NCI-H2196 treated with DMSO at 0.1 percent for 48 hours (cell line): ENCODE data around the gene LPAR1.
"Not testable (repeated sequence)": the region's sequence is repeated elsewhere in the genome, so short reads cannot be mapped to it uniquely, and the experiment has no call there.

Source experiments
- DNase-seq: peaks from one replicate; lab custom pipeline; 2025; ENCODE audit not compliant: unreplicated experiment; lab: John Stamatoyannopoulos, UW

Gene LPAR1

GRCh38 chr9:110828264-110828663 lies 210.0 kb downstream of the LPAR1 start:
- DNase-seq = no peak

DNA sequence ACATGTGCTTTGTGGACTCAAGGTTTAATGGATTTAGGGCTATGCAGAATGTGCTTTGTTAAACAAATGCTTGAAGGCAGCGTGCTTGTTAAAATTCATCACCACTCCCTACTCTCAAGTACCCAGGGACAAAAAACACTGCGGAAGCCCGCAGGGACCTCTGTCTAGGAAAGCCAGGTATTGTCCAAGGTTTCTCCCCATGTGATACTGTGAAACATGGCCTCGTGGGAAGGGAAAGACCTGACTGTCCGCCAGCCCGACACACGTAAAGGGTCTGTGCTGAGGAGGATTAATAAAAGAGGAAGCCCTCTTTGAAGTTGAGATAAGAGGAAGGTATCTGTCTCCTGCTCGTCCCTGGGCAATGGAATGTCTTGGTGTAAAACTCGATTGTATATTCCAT lies 211.9 kb downstream of the LPAR1 start:
- not testable (repeated sequence) for DNase-seq

DNA sequence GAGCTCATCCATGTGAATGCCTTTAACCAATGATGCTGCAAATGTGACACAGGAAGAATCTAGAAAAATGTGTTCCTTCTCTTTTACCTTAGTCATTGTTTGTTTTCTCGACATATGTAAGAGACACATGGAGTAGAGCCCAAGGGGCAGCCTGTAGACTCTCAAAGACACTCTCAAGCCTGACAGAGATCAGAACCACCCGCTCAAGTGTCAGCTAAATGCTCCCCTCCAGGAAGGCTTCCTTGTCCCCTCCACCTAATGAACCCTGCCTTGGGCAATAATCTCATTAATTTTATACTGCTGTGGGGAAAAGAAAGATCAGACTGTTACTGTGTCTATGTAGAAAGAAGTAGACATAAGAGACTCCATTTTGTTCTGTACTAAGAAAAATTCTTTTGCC lies 212.3 kb downstream of the LPAR1 start:
- DNase-seq = no peak

DNA sequence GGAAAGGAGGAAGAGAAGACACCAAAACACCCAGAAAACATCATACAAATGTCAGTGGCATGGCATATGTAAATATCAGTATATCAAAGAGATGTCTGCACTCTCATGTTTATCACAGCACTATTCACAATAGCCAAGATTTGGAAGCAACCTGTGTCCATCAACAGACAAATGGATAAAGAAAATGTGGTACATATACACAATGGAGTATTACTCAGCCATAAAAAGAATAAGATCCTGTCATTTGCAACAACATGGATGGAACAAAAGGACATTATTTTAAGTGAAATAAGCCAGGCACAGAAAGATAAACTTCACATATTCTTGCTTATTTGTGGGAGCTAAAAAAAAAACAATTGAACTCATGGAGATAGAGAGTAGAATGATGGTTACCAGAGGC lies 213.1 kb downstream of the LPAR1 start:
- DNase-seq = not testable (repeated sequence)
